HEK293T (cell line): Measurements from ENCODE around the gene FAH.

Experiments used
- CTCF ChIA-PET: fragments of 350-600 bp; formaldehyde crosslinking; extraction: SDS; loops from one replicate; lab custom pipeline; 2021; ENCODE audit warnings: antibody characterized with exemption, inconsistent platforms; lab: Yijun Ruan, JAX
- POLR2A ChIA-PET: fragments of 350-600 bp; formaldehyde crosslinking; extraction: SDS; loops from one replicate; lab custom pipeline; 2020; ENCODE audit warnings: antibody characterized with exemption, inconsistent platforms; lab: Yijun Ruan, JAX
- DNase-seq: peaks from one replicate; pipeline ENCODE4 v3.0.0; 2012; ENCODE audit warnings: mixed read lengths; ENCODE audit errors: extremely low spot score
- ARNT ChIP-seq: fragments of 450-650 bp; IDR thresholded peaks from 2 replicates; pipeline ENCODE4 v1.6.1; 2017; ENCODE audit warnings: mild to moderate bottlenecking
- BHLHE40 ChIP-seq: fragments of 450-650 bp; IDR thresholded peaks from 2 replicates; pipeline ENCODE4 v1.6.1; 2016; ENCODE audit warnings: mild to moderate bottlenecking, moderate library complexity, borderline replicate concordance
- CTBP1 ChIP-seq: fragments of 450-650 bp; IDR thresholded peaks from 2 replicates; pipeline ENCODE4 v1.6.1; 2016; ENCODE audit warnings: borderline replicate concordance
- ELF4 ChIP-seq: fragments of 450-650 bp; IDR thresholded peaks from 2 replicates; pipeline ENCODE4 v1.6.1; 2017; ENCODE audit warnings: antibody characterized with exemption
- FOXA1 ChIP-seq: fragments of 450-650 bp; IDR thresholded peaks from 2 replicates; pipeline ENCODE4 v1.6.1; 2016; ENCODE audit warnings: mild to moderate bottlenecking
- FOXK2 ChIP-seq: fragments of 450-650 bp; IDR thresholded peaks from 2 replicates; pipeline ENCODE4 v1.6.1; 2016; ENCODE audit warnings: mild to moderate bottlenecking
- FOXM1 ChIP-seq: fragments of 450-650 bp; IDR thresholded peaks from 2 replicates; pipeline ENCODE4 v1.6.1; 2017; ENCODE audit warnings: mild to moderate bottlenecking, borderline replicate concordance
- HDGF ChIP-seq: fragments of 450-650 bp; IDR thresholded peaks from 2 replicates; pipeline ENCODE4 v1.6.1; 2017; ENCODE audit warnings: antibody characterized with exemption, borderline replicate concordance
- L3MBTL2 ChIP-seq: fragments of 450-650 bp; conservative IDR thresholded peaks from 2 replicates; pipeline ENCODE4 v1.6.1; 2016; ENCODE audit warnings: mild to moderate bottlenecking
- LEF1 ChIP-seq: fragments of 450-650 bp; IDR thresholded peaks from 2 replicates; pipeline ENCODE4 v1.6.1; 2017; ENCODE audit warnings: mild to moderate bottlenecking, borderline replicate concordance
- NFRKB ChIP-seq: fragments of 450-650 bp; IDR thresholded peaks from 2 replicates; pipeline ENCODE4 v1.6.1; 2016; ENCODE audit warnings: mild to moderate bottlenecking, moderate library complexity
- PKNOX1 ChIP-seq: fragments of 450-650 bp; IDR thresholded peaks from 2 replicates; pipeline ENCODE4 v1.6.1; 2016
- SP1 ChIP-seq: fragments of 450-650 bp; IDR thresholded peaks from 2 replicates; pipeline ENCODE4 v1.6.1; 2017
- SUZ12 ChIP-seq: fragments of 450-650 bp; IDR thresholded peaks from 2 replicates; pipeline ENCODE4 v1.6.1; 2016; ENCODE audit warnings: mild to moderate bottlenecking
- TARDBP ChIP-seq: fragments of 450-650 bp; IDR thresholded peaks from 2 replicates; pipeline ENCODE4 v1.6.1; 2016
- ZNF384 ChIP-seq: fragments of 450-650 bp; IDR thresholded peaks from 2 replicates; pipeline ENCODE4 v1.6.1; 2016

FAH gene

DNA sequence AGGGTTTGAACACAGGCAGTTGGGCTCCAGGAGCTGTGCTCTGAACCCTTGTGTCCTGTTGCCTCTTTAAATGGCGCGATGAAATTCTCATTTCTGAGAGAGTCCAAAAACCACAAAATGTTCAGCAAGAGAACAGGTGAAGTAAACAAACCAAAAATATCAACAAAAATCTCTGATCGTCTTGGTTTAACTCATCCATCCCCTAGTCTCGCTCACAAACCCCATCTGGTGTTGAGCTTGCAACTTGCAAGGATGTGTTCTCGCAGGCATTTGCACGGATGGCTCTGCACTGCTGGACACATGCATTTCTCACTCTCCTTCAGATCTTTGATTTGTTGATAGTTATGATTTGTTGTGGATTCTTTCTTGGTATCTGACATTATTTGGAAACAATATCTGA is 31.1 kb downstream of the FAH start:
- ChIA-PET CTCF (interaction anchor here (0.6 kb wide), 1 partner anchor 106 kb away, joined by 3 read pairs; no protein-coding TSS in a partner anchor), POLR2A (no interaction called here)
- TF ChIP-seq PKNOX1 (no peak), ELF4 (no peak), ARNT (no peak), L3MBTL2 (no peak), HDGF (no peak), LEF1 (no peak), FOXK2 (no peak)
- peak; percentile 31 for DNase-seq

- no peak for DNase-seq
- TF ChIP-seq LEF1 (no peak), FOXK2 (no peak), SP1 (no peak), ARNT (no peak), ZNF384 (no peak), ELF4 (no peak), HDGF (no peak), SUZ12 (no peak), PKNOX1 (no peak), NFRKB (no peak), FOXA1 (no peak), CTBP1 (no peak), FOXM1 (no peak), TARDBP (no peak)
- POLR2A ChIA-PET, result no interaction called here
- CTCF ChIA-PET, result no interaction called here
Observed at GRCh38 chr15:80184554-80184953, 31.8 kb downstream of the FAH start.

DNA sequence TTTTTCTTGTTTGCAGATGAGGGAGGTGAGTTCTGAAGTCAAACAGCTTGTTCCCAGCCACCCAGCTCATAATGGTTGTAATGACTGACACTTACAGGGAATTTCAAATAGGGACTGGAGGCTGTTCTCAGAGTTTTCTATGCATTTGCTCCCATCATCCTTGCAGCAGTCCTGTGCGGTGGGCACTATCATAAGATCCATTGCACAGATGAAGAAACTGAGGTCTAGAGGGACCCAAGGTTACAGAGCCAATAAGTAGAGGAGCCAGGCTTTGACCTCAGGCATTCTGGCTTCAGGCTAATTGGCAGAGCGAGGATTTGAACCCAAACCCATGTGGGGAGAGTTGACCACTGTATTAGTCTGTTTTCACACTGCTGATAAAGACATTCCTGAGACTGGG is 32.4 kb downstream of the FAH start:
- CTCF ChIA-PET, result no interaction called here
- DNase-seq, result no peak
- POLR2A ChIA-PET, result no interaction called here
- no peak for TF ChIP-seq FOXA1
- no peak for TF ChIP-seq SP1
- no peak for TF ChIP-seq BHLHE40
- TF ChIP-seq FOXK2, result no peak
- no peak for TF ChIP-seq ARNT
- TF ChIP-seq SUZ12, result no peak
- no peak for TF ChIP-seq FOXM1
- no peak for TF ChIP-seq HDGF
- no peak for TF ChIP-seq LEF1
- TF ChIP-seq CTBP1, result no peak

- ChIA-PET POLR2A (no interaction called here), CTCF (no interaction called here)
- no peak for TF ChIP-seq TARDBP
- TF ChIP-seq SP1, result no peak
- TF ChIP-seq L3MBTL2, result no peak
- no peak for TF ChIP-seq LEF1
- DNase-seq, result no peak
Observed at GRCh38 chr15:80186066-80186465, 33.3 kb downstream of the FAH start.

GRCh38 chr15:80186597-80186996 is 33.8 kb downstream of the FAH start:
- CTCF ChIA-PET, result no interaction called here
- TF ChIP-seq FOXM1, result no peak
- TF ChIP-seq L3MBTL2, result no peak
- TF ChIP-seq CTBP1, result no peak
- TF ChIP-seq NFRKB, result no peak
- TF ChIP-seq LEF1, result no peak
- TF ChIP-seq TARDBP, result no peak
- no peak for TF ChIP-seq SUZ12
- TF ChIP-seq SP1, result no peak
- no peak for TF ChIP-seq ELF4
- TF ChIP-seq ZNF384, result no peak
- no peak for TF ChIP-seq FOXK2
- TF ChIP-seq FOXA1, result no peak
- DNase-seq, result no peak
- POLR2A ChIA-PET, result no interaction called here

- CTCF ChIA-PET, result no interaction called here
- DNase-seq, result no peak
- POLR2A ChIA-PET, result no interaction called here
- TF ChIP-seq ARNT (no peak), ZNF384 (no peak), LEF1 (no peak), FOXM1 (no peak), SP1 (no peak), TARDBP (no peak), NFRKB (no peak), SUZ12 (no peak), HDGF (no peak), ELF4 (no peak), FOXA1 (no peak), L3MBTL2 (no peak), BHLHE40 (no peak), CTBP1 (no peak), FOXK2 (no peak), PKNOX1 (no peak)
Observed at GRCh38 chr15:80188251-80188650, 35.5 kb downstream of the FAH start.

DNA sequence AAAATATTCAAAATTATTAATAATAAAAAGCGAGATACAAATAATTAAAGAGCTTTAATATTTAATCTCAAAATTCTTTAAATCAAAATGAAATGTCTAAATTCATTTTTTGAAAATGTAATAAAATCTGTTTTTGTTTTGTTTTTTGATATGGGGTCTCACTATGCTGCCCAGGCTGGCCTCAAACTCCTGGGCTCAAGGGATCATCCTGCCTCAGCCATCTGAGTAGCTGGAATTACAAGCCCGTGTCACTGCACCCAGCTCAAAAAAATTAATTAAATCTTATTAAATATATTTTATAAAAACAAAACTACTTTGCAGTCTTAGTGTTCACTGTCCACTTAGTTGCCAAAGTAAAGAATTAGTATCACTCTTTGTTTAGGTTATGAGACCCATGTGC is 38.4 kb downstream of the FAH start:
- TF ChIP-seq FOXM1, result no peak
- no peak for TF ChIP-seq FOXK2
- no peak for TF ChIP-seq PKNOX1
- no peak for TF ChIP-seq ELF4
- TF ChIP-seq CTBP1, result no peak
- no peak for TF ChIP-seq SUZ12
- TF ChIP-seq HDGF, result no peak
- TF ChIP-seq ARNT, result no peak
- TF ChIP-seq NFRKB, result no peak
- no peak for TF ChIP-seq FOXA1
- no peak for TF ChIP-seq L3MBTL2
- no peak for TF ChIP-seq SP1
- no peak for TF ChIP-seq BHLHE40
- TF ChIP-seq ZNF384, result no peak
- DNase-seq, result no peak
- POLR2A ChIA-PET, result no interaction called here
- CTCF ChIA-PET, result no interaction called here
